Inflammatory macrophage treated with lipopolysaccharide for 4 hours (primary cell): ENCODE data around the gene UBL5.

Experiments used
- DNase-seq: peaks from one replicate; pipeline ENCODE4 v3.0.0-alpha.2; 2020

The UBL5 gene

GRCh38 chr19:9857076-9857721 is 29.5 kb downstream of the UBL5 start:
- no peak for DNase-seq

GRCh38 chr19:9857920-9858746 is 30.4 kb downstream of the UBL5 start:
- DNase-seq, result peak; percentile 18

- no peak for DNase-seq
Observed at GRCh38 chr19:9858766-9859165, 31.0 kb downstream of the UBL5 start.

- DNase-seq, result no peak
Observed at GRCh38 chr19:9860407-9860806, 32.7 kb downstream of the UBL5 start.

GRCh38 chr19:9861503-9861902 is 33.8 kb downstream of the UBL5 start:
- DNase-seq, result no peak

GRCh38 chr19:9862938-9863337 is 35.2 kb downstream of the UBL5 start:
- no peak for DNase-seq

- no peak for DNase-seq
Observed at GRCh38 chr19:9863759-9864158, 36.0 kb downstream of the UBL5 start.

- DNase-seq, result no peak
Observed at GRCh38 chr19:9865732-9866501, 38.2 kb downstream of the UBL5 start.

GRCh38 chr19:9868983-9869617 is 41.4 kb downstream of the UBL5 start:
- DNase-seq, result no peak

- no peak for DNase-seq
Observed at GRCh38 chr19:9871626-9872338, 44.1 kb downstream of the UBL5 start.

GRCh38 chr19:9872618-9873242 is 45.0 kb downstream of the UBL5 start:
- no peak for DNase-seq

- DNase-seq, result no peak
Observed at GRCh38 chr19:9875031-9875627, 47.4 kb downstream of the UBL5 start.

GRCh38 chr19:9875796-9876195 is 48.1 kb downstream of the UBL5 start:
- DNase-seq, result no peak

GRCh38 chr19:9877780-9878510 is 50.2 kb downstream of the UBL5 start:
- DNase-seq, result peak; percentile 2

GRCh38 chr19:9878511-9879196 is 50.9 kb downstream of the UBL5 start:
- DNase-seq, result no peak
